Hematopoietic multipotent progenitor cell treated with erythropoietin and hydrocortisone succinate and interleukin-3 and kit ligand, for 17 days (in vitro differentiated cells): Measurements from ENCODE around the gene ZNF280D.

Experiments
- DNase-seq: peaks from one replicate; pipeline ENCODE4 v3.0.0-alpha.2; 2015; ENCODE audit warnings: low spot score

ZNF280D gene

DNA sequence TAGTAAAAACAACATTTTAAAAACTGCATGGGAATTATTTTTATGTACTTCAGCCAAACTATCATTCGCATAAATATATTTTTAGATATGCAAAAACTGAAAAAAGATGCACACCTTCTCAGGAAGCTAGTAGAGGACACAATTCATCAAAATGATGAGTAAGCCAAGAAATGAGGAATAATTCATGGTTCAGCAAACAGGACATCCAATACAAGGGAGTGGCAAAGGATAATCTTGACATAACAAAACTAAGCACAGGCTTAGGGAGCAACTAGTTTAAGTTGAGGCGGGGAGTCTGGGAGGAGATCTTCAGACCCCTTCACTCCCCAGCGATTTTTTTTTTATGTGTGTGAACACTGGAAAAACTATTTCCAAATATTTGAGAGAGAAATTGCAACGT is 93.7 kb downstream of the ZNF280D start:
- DNase-seq, result no peak

DNA sequence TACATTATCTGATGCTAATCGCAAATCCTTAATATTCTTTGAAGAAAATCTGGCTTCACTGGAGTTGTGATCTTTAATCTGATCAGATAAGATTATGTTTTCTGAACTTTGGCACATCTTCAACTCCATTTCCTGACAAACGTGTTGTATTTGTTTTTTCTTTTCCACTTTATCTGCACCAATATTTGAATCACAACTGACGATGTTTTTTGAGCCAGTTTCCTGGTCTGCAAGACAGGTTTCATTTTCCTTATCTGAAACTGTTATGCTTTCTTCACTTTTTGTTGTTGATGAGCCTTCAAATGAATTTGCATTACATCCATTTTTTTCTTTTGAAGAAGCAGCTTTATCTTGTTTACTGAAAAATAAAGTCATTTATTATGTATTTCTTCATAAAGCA is 101.5 kb downstream of the ZNF280D start:
- no peak for DNase-seq

DNA sequence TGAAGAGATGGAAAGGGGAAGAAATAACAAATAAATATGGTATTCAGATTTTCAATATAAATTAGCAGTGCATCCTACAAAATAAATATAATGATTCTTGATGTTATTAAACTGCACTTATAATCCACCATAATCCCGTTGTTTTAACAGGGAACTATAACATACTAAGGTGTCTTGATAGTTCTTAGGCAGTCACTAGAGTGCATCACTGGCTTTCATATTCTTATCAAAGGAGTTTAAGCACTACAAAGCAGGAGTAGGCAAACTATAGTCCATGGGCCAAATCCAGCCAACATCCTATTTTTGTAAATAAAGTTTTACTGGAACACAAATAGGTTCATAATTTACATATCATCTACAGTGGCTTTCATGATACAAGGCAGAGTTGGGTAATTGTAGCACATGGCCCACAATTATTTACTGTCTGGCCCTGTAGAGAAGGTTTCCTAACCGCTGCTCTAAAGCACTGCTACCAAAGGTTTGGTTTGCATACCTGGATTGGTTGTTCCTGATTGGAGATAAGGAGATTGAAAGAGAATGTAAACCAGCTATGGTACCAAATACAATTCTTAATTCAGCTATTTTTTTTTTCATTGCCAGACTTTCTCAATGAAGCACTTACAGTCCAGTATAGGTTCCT is 104.3 kb downstream of the ZNF280D start:
- DNase-seq, result no peak

DNA sequence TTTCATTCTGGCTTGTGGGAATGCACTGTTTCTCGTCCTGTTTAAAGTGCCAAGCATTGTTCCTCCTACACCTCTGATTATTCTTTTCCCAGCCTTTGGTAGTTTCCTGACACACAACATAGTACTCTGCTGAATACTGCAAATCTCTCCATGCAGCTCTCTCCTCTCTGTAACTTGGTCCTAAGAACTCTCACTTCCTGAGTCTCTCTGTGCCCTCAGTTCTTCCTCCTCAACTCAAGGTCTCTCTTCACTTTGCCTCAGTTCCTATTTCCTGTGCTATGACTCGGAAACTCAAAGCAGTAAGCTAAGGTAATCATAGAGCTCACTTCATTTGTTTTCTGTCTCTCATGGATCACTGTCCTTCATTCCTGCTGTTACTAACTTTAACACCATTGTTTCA is 113.4 kb downstream of the ZNF280D start:
- DNase-seq, result no peak

DNA sequence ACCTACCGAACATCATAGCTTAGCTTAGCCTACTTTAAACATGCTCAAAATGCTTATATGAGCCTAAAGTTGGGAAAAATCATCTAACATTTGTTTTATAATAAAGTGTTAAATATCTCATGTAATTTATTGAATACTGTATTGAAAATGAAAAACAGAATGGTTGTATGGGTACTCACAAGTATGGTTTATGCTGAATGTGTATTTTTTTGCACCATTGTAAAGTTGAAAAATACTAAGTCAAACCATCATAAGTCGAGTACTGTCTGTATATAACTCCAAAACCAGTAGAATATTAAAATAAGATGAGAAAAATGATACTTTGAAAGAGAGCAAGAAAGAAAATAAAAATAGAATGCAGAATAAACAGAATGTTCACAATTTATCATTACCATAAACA is 115.7 kb downstream of the ZNF280D start:
- no peak for DNase-seq

DNA sequence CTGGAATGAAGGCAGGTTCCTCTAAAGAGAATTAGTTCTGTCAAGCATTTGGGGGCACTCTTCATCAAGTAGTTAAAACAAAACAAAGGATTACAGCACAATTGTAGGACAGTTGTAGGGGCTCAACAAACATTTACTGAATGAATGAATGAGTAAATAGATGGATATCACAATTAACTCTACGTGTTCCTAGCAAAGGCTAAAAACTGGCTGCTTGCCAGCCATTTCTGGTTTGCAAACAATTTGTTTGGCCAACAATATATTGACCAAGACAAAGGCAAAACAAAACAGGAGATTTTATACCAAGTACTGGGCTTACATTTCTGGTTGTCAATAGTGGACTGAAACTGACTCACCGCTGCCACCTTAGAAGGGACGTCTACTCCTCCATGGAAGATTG is 116.8 kb downstream of the ZNF280D start:
- DNase-seq, result no peak

DNA sequence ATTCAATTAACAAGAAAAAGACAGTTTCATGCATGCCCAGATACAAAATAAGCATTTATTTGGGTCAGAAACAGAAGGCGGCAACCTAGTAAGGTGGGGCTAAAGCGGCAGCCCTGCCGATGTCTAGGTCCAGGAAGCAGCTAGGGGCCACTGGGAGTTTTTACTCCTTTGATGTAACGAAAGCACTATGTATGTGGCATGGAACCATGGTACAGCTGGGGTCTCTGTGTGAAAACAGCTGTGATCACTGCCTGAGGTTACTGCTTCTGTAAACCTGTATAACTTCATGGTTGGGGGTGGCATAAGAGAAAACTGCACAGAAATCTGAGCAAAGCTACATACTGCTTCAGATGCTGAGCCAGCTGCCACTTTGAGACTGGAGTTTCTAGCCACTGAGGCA is 119.5 kb downstream of the ZNF280D start:
- no peak for DNase-seq

DNA sequence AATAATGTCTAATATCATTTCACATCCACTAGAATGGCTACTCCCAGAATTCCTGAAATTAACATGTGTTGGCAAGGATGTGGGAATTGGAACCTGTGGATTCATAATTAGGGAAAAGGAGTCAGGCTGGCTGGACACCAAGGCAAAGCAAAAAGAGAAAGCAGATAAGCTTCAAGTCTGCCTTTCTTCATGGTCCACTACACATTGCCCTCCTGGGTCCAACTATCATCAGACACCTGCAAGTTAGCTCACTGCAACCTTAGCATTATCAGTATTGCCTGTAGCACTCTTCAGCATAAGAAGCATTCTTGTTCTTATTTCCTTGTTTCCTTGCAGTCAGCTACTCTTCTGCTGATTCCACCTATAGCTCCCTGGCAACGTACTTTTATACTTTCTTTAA is 124.3 kb downstream of the ZNF280D start:
- DNase-seq, result no peak

DNA sequence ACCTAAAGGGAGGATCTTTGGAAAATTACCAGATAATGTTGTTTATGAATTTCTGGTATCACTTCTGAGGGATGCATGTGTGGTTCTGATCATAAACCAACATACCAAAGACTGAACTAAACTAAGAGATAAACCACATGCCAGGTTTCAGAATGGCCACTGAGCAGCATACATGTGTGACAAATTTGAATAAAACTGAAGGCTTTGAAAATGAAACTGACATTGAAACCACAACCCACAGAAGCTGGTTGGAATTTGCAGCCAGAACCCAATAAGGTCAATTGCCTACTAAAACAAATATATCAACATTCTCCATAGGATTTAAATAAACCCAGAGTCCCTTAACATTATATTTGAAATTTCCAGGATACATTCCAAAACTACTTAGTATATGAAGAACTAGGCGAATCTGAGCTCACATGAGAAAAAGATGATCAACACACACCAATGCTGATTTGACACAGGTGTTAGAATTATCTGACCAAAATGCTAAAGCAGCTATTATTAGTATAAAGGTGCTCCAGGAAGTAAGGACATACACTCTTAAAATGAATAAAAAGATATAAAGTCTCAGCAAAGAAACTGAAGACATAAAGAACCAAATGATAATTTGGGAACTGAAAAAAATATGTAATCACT is 125.0 kb downstream of the ZNF280D start:
- no peak for DNase-seq

DNA sequence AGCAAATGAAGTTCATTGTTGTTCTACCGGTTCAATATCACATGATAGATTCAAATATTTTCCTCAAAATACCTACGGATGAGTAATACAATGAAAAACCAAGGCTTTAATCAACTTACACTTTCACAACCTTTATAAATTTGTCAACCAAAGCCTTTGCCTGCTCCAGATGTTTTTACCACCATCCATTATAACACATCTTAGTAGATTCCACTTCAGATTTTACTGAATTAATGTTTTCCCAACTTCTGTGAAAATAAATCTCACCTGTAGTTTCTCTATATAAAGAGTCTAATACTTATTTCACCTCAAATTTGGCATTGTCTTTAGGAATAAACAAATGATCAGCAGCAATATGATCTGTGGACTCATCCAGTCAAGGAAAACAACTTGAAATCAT is 131.1 kb downstream of the ZNF280D start:
- DNase-seq, result no peak

DNA sequence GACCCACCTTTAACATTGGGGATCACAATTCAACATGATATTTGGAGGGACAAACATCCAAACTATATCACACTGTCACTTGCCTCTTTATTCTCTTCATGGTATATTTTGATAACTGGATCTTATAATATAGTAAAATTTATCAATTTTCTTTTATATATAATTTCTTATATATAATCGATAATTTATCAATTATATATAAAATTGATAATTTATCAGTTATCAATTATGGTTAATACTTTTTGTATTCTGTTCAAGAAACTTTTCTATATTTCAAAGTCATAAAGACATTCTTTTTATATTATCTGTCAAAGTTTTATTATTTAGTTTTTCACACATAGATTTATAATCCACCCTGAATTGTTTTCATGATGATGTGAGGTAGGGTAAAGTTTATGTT is 132.9 kb downstream of the ZNF280D start:
- DNase-seq, result no peak

DNA sequence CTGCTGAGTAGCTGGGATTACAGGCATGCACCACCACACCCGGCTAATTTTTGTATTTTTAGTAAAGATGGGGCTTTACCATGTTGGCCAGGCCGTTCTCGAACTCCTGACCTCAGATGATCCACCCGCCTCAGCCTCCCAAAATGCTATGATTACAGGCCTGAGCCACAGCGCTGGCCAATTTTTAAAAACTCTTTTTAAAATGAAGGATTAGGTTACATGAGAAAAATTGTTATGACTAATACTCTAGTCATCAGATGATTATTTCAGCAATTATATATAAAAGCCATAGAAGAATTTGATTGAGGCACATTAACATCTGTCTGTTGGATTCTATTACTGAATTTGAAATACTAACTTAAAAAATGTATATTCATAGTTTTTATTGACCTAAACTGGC is 134.3 kb downstream of the ZNF280D start:
- DNase-seq, result no peak

DNA sequence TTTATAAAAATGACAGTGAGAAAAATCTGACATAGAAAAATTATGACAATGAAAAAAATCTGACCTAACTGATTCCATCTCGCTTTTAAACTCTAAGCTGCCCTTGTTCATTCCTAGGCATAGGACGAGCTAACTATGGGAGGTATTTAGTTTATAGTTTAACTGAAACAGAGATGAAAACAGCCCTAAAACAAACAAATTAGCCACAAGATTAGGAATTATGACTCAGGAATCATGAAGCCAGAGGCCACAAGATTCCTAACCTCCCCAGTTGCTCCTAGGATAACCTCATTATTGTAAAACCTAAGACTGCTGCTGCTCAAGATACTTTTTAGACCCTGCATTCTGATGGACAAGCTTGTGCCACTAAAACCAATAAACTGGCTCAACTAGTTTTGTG is 145.6 kb downstream of the ZNF280D start:
- DNase-seq, result no peak

DNA sequence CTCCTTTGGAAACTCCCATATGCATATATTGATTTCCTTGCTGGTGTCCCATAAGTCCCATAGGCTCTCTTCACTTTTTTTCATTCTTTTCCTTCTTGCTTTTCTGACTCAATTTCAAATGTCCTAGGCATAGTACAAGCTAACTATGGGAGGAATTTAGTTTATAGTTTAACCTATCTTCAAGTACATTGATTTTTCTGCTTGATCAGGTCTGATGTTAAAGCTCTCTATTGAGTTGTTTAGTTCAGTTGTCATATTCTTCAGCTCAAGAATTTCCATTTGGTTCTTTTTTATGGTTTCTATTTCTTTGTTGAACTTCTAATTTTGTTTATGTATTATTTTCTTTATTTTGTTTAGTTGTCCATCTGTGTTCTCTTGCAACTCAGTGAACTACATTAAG is 147.1 kb downstream of the ZNF280D start:
- no peak for DNase-seq

DNA sequence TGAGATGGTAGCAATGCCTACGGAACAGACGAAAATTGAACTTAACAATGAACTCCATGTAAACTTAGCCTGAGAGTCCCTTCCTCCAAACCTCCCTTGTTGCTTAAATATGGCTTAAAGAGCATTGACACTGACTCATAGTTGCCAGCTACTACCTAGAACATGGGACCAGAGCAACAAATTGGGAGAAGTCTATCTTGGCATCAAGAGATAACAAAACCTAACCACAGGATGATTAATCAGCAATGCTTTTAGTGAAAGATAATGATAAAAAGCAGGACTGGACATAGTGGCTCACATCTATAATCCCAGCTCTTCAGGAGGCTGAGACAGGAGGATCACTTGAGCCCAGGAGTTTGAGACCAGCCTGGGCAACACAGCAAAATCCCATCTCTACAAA is 150.5 kb downstream of the ZNF280D start:
- DNase-seq, result no peak
